GM12878 (cell line): ENCODE results near the gene LDLRAD4. TPM values are rescaled to one million over a fixed set of nuclear protein-coding genes. Genes with fewer than 3 reads are reported as not detected.

Experiments
- ATF7 ChIP-seq: fragments of 450-650 bp; IDR thresholded peaks from 2 replicates; pipeline ENCODE4 v1.6.1; 2016; ENCODE audit warnings: low read depth, mild to moderate bottlenecking
- BHLHE40 ChIP-seq, 2 experiments: fragments of 450-650 bp in 1 of 2; IDR thresholded peaks; 2 replicates each; pipeline ENCODE4 v1.6.1; 2011 to 2017; ENCODE audit warnings: low read depth in 2 of 2, borderline replicate concordance in 1 of 2, improper control_type of control experiment in 1 of 2, low read length in 1 of 2, mild to moderate bottlenecking in 1 of 2
- CHD1 ChIP-seq: IDR thresholded peaks from 2 replicates; pipeline ENCODE4 v1.6.1; 2012; ENCODE audit warnings: low read depth, low read length, improper control_type of control experiment
- CUX1 ChIP-seq: IDR thresholded peaks from 2 replicates; pipeline ENCODE4 v1.6.1; 2012; ENCODE audit warnings: improper control_type of control experiment, low read depth, low read length; ENCODE audit not compliant: insufficient replicate concordance
- ESRRA ChIP-seq: IDR thresholded peaks from 2 replicates; pipeline ENCODE4 v1.6.1; 2012; ENCODE audit warnings: mild to moderate bottlenecking, low read length, improper control_type of control experiment
- IRF5 ChIP-seq: fragments of 450-650 bp; IDR thresholded peaks from 2 replicates; pipeline ENCODE4 v1.6.1; 2017; ENCODE audit warnings: borderline replicate concordance
- KDM1A ChIP-seq: fragments of 200-600 bp; sonication (generic); IDR thresholded peaks from 2 replicates; pipeline ENCODE4 v1.6.1; 2016; ENCODE audit warnings: borderline replicate concordance
- KLF5 ChIP-seq: fragments of 450-650 bp; IDR thresholded peaks from 2 replicates; pipeline ENCODE4 v1.6.1; 2014; ENCODE audit warnings: mild to moderate bottlenecking; ENCODE audit not compliant: partially characterized antibody
- MEF2A ChIP-seq: IDR thresholded peaks from 2 replicates; pipeline ENCODE4 v1.6.1; 2011; ENCODE audit warnings: low read depth, mild to moderate bottlenecking, low read length, moderate library complexity; ENCODE audit not compliant: insufficient read depth
- MXI1 ChIP-seq: fragments of 150-350 bp; IDR thresholded peaks from 2 replicates; pipeline ENCODE4 v1.6.1; 2011; ENCODE audit warnings: low read depth, mild to moderate bottlenecking, inconsistent platforms, low read length, improper control_type of control experiment
- MYB ChIP-seq: fragments of 150-350 bp; IDR thresholded peaks from 2 replicates; pipeline ENCODE4 v1.6.1; 2014; ENCODE audit warnings: mild to moderate bottlenecking, low read depth, low read length, borderline replicate concordance
- MYC ChIP-seq: IDR thresholded peaks from 2 replicates; pipeline ENCODE4 v1.6.1; 2011; ENCODE audit warnings: mild to moderate bottlenecking, low read length, moderate library complexity, inconsistent platforms; ENCODE audit not compliant: insufficient read depth, insufficient replicate concordance, insufficient read length, severe bottlenecking
- NR2F1 ChIP-seq: fragments of 450-650 bp; conservative IDR thresholded peaks from 2 replicates; pipeline ENCODE4 v1.6.1; 2017; ENCODE audit warnings: mild to moderate bottlenecking
- NRF1 ChIP-seq: conservative IDR thresholded peaks from 2 replicates; pipeline ENCODE4 v1.6.1; 2011; ENCODE audit warnings: mild to moderate bottlenecking, low read depth, low read length, improper control_type of control experiment
- PML ChIP-seq: IDR thresholded peaks from 2 replicates; pipeline ENCODE4 v1.6.1; 2012; ENCODE audit warnings: low read length, inconsistent platforms
- SKIL ChIP-seq: fragments of 450-650 bp; IDR thresholded peaks from 2 replicates; pipeline ENCODE4 v1.6.1; 2017; ENCODE audit warnings: mild to moderate bottlenecking, low read depth, inconsistent platforms; ENCODE audit not compliant: poor library complexity, severe bottlenecking
- SREBF1 ChIP-seq: IDR thresholded peaks from 2 replicates; pipeline ENCODE4 v1.6.1; 2012; ENCODE audit warnings: mild to moderate bottlenecking, low read length
- SUZ12 ChIP-seq: fragments of 200-600 bp; sonication (generic); IDR thresholded peaks from one replicate; pipeline ENCODE4 v1.6.1; 2018; ENCODE audit warnings: antibody characterized with exemption, mild to moderate bottlenecking; ENCODE audit not compliant: unreplicated experiment
- YY1 ChIP-seq: IDR thresholded peaks from 2 replicates; pipeline ENCODE4 v1.6.1; 2011; ENCODE audit warnings: low read depth, mild to moderate bottlenecking, low read length
- ZNF207 ChIP-seq: fragments of 450-650 bp; IDR thresholded peaks from 2 replicates; pipeline ENCODE4 v1.6.1; 2014; ENCODE audit warnings: antibody characterized with exemption, mild to moderate bottlenecking, borderline replicate concordance
- ZNF217 ChIP-seq: fragments of 450-650 bp; IDR thresholded peaks from 2 replicates; pipeline ENCODE4 v1.6.1; 2017; ENCODE audit warnings: antibody characterized with exemption, mild to moderate bottlenecking
- ZNF384 ChIP-seq: IDR thresholded peaks from 2 replicates; pipeline ENCODE4 v1.6.1; 2012; ENCODE audit warnings: low read depth, mild to moderate bottlenecking, low read length, improper control_type of control experiment, borderline replicate concordance
- ZSCAN29 ChIP-seq: fragments of 450-650 bp; IDR thresholded peaks from 2 replicates; pipeline ENCODE4 v1.6.1; 2017; ENCODE audit warnings: mild to moderate bottlenecking, moderate library complexity
- polyA plus RNA-seq, 11 experiments: library from polyadenylated mRNA; depleted of rRNA in 4 of 11; unstranded in 6 of 11; stranded (reverse) in 5 of 11; fragments of >200 nt; fragmentation: Nextera tagmentation in 4 of 11; fragmentation: Illumina TruSeq in 1 of 11; extraction: Ambion mirVana in 4 of 11; extraction: Trizol in 1 of 11; gene quantifications; 1 replicate in 1 of 11; 2 replicates in 10 of 11; pipeline versions ENCODE4 v1.2.1 to v1.2.3, GENCODE V29; 2011 to 2016; ENCODE audit warnings: inconsistent platforms in 2 of 11, missing spikeins in 2 of 11, low read depth in 1 of 11
- total RNA-seq, 4 experiments: library from RNA; depleted of rRNA in 3 of 4; stranded (reverse); fragments of >200 nt in 3 of 4; fragmentation: Illumina TruSeq in 1 of 4; extraction: Trizol in 1 of 4; gene quantifications; 2 replicates each; pipeline versions ENCODE4 v1.2.1 to v1.2.3, GENCODE V29; 2013 to 2021

Gene LDLRAD4
- total and polyA plus RNA-seq, 10 of the 15 experiments (the other 5 are each of a cell fraction or from before 2014, with no cell fraction given) = 2.7 to 16.8 (median 11.2) TPM

- TF ChIP-seq ZNF384 = no peak
- no peak for TF ChIP-seq MEF2A
- TF ChIP-seq KLF5 = no peak
- 0 out of 2 replicates have a peak, but pooled peaks have one; percentile 27 for TF ChIP-seq CHD1
- TF ChIP-seq ZNF207 = no peak
- 0 out of 2 replicates have a peak, but pooled peaks have one; percentile 42 for TF ChIP-seq MYB
- TF ChIP-seq PML = no peak
- no peak for TF ChIP-seq CUX1
- TF ChIP-seq BHLHE40 (IDR thresholded peaks at IDR 0.05; ENCODE audit: borderline replicate concordance in 1 of 2, low read depth in 2 of 2, low read length in 1 of 2) = peak in 1 of 2 experiments; percentile 57; a peak in 2 of 4 replicates
- TF ChIP-seq NR2F1 = 0 out of 2 replicates have a peak, but pooled peaks have one; percentile 16
- TF ChIP-seq MYC = no peak
- TF ChIP-seq NRF1 = no peak
- TF ChIP-seq ESRRA = no peak
- no peak for TF ChIP-seq KDM1A
- TF ChIP-seq SKIL = no peak
- TF ChIP-seq ZNF217 = no peak
- no peak for TF ChIP-seq ZSCAN29
- no peak for TF ChIP-seq IRF5
- peak; percentile 90 for TF ChIP-seq YY1
- peak; percentile 61; the same call in 1 of the 2 replicates for TF ChIP-seq MXI1
- no peak for TF ChIP-seq SUZ12
- TF ChIP-seq SREBF1 = no peak
- no peak for TF ChIP-seq ATF7
Observed at GRCh38 chr18:13614641-13615288, 396.2 kb downstream of the LDLRAD4 start (continued).
